Astrocyte (in vitro differentiated cells and primary cell): ENCODE data around the gene PLPPR3. TPM values are rescaled to one million over a fixed set of nuclear protein-coding genes. Genes with fewer than 3 reads are reported as not detected.

Experiments used
- DNase-seq: peaks from one replicate; pipeline ENCODE4 v3.0.0-alpha.2; 2010; ENCODE audit warnings: low read depth
- FAIRE-seq: peaks from 2 replicates; lab custom pipeline; 2011; peaks lifted over from hg19 to GRCh38; lab: Jason Lieb, UNC
- H2AFZ ChIP-seq: 2 replicates; pipeline ENCODE4 v1.6.0; 2012; ENCODE audit warnings: low read depth, low read length, inconsistent platforms
- H3K27ac ChIP-seq: 2 replicates; pipeline ENCODE4 v1.5.1; 2011; ENCODE audit warnings: low read depth, low read length, inconsistent platforms
- H3K27me3 ChIP-seq: 2 replicates; pipeline ENCODE4 v1.6.0; 2011; ENCODE audit warnings: low read length, inconsistent platforms; ENCODE audit not compliant: insufficient read depth
- H3K36me3 ChIP-seq: 2 replicates; pipeline ENCODE4 v1.5.1; 2011; ENCODE audit warnings: low read length, inconsistent platforms; ENCODE audit not compliant: insufficient read depth
- H3K4me1 ChIP-seq: 2 replicates; pipeline ENCODE4 v1.5.1; 2011; ENCODE audit warnings: low read length, inconsistent platforms; ENCODE audit not compliant: insufficient read depth
- H3K4me2 ChIP-seq: 2 replicates; pipeline ENCODE4 v1.6.0; 2012; ENCODE audit warnings: low read length, inconsistent platforms
- H3K4me3 ChIP-seq: 2 replicates; pipeline ENCODE4 v1.5.1; 2011; ENCODE audit warnings: low read depth, mild to moderate bottlenecking, low read length, inconsistent platforms; ENCODE audit not compliant: insufficient read depth
- H3K79me2 ChIP-seq: 2 replicates; pipeline ENCODE4 v1.6.0; 2012; ENCODE audit warnings: mild to moderate bottlenecking, low read length, inconsistent platforms; ENCODE audit not compliant: insufficient read depth
- H3K9ac ChIP-seq: 2 replicates; pipeline ENCODE4 v1.6.0; 2012; ENCODE audit warnings: mild to moderate bottlenecking, low read length, inconsistent platforms
- H3K9me3 ChIP-seq: 2 replicates; pipeline ENCODE4 v1.5.1; 2012; ENCODE audit warnings: low read depth, mild to moderate bottlenecking, low read length, inconsistent platforms; ENCODE audit not compliant: insufficient read depth
- H4K20me1 ChIP-seq: 2 replicates; pipeline ENCODE4 v1.6.0; 2012; ENCODE audit warnings: low read length, inconsistent platforms; ENCODE audit not compliant: insufficient read depth
- H3K27ac Mint-ChIP-seq: one replicate; pipeline ENCODE4 v1.8.0; 2021; ENCODE audit warnings: mild to moderate bottlenecking, mixed read lengths; ENCODE audit not compliant: unreplicated experiment
- H3K27me3 Mint-ChIP-seq: one replicate; pipeline ENCODE4 v1.8.0; 2021; ENCODE audit warnings: low read depth, mixed read lengths; ENCODE audit not compliant: unreplicated experiment
- H3K36me3 Mint-ChIP-seq: one replicate; pipeline ENCODE4 v1.8.0; 2021; ENCODE audit warnings: low read depth, mixed read lengths; ENCODE audit not compliant: unreplicated experiment
- H3K4me1 Mint-ChIP-seq: one replicate; pipeline ENCODE4 v1.8.0; 2021; ENCODE audit warnings: low read depth, mixed read lengths; ENCODE audit not compliant: unreplicated experiment
- H3K4me3 Mint-ChIP-seq: one replicate; pipeline ENCODE4 v1.8.0; 2021; ENCODE audit warnings: mild to moderate bottlenecking, moderate library complexity, mixed read lengths; ENCODE audit not compliant: unreplicated experiment
- H3K9me3 Mint-ChIP-seq: one replicate; pipeline ENCODE4 v1.8.0; 2021; ENCODE audit warnings: mild to moderate bottlenecking, mixed read lengths; ENCODE audit not compliant: unreplicated experiment
- CTCF ChIP-seq: IDR thresholded peaks from 2 replicates; pipeline ENCODE4 v1.5.1; 2011; ENCODE audit warnings: low read depth, mild to moderate bottlenecking, inconsistent platforms, low read length, moderate library complexity; ENCODE audit not compliant: insufficient read depth
- EZH2 ChIP-seq: IDR thresholded peaks from 2 replicates; pipeline ENCODE4 v1.6.1; 2012; ENCODE audit warnings: mild to moderate bottlenecking, low read length, inconsistent platforms; ENCODE audit not compliant: insufficient read depth
- total RNA-seq: library from RNA; stranded (reverse); gene quantifications from 2 replicates; pipeline ENCODE4 v1.2.1, GENCODE V29; 2021

PLPPR3 gene
- total RNA-seq, 1 donor from 2014 or later = 36.5 TPM

GRCh38 chr19:858868-859843 lies 37.4 kb upstream of the PLPPR3 start, which contains the start of gene CFD:
TSS of gene CFD (plus strand) at chr19:859664. CDS start at chr19:859690, 26 bp downstream.
- H3K4me3 Mint-ChIP-seq = peak within 1 kb of the TSS; percentile 34
- H3K27ac ChIP-seq = no peak within 1 kb of the TSS
- no peaks in the 10 kb centered on the region for H3K4me1 Mint-ChIP-seq
- FAIRE-seq = no peak
- peak within 1 kb of the TSS; percentile 60 for H3K4me2 ChIP-seq
- TF ChIP-seq CTCF = no peak
- peak; percentile 19 for TF ChIP-seq EZH2
- no peaks in the 10 kb centered on the region for H3K4me1 ChIP-seq
- no peak within 1 kb of the TSS for H3K9ac ChIP-seq
- peak within 1 kb of the TSS; percentile 47 for H2AFZ ChIP-seq
- H3K9me3 Mint-ChIP-seq = no peaks in the 10 kb centered on the region
- H3K4me3 ChIP-seq = peak within 1 kb of the TSS; percentile 10
- H3K27ac Mint-ChIP-seq = no peak within 1 kb of the TSS
- no peaks in the 10 kb centered on the region for H3K9me3 ChIP-seq
- peaks cover 13% of the 10 kb centered on the region for H3K27me3 Mint-ChIP-seq
- H3K36me3 ChIP-seq = no peaks in the 10 kb centered on the region
- no peaks in the 10 kb centered on the region for H3K36me3 Mint-ChIP-seq
- peaks cover 3% of the 10 kb centered on the region for H4K20me1 ChIP-seq
- no peak for DNase-seq
- H3K79me2 ChIP-seq = no peaks in the 10 kb centered on the region
- H3K27me3 ChIP-seq = peaks cover 3% of the 10 kb centered on the region

- Histone ChIP-seq H3K4me1 (no peaks in the 10 kb centered on the region), H3K9ac (no peak overlapping the region), H2AFZ (no peak overlapping the region), H3K36me3 (no peaks in the 10 kb centered on the region), H3K79me2 (no peaks in the 10 kb centered on the region), H3K27me3 (peaks cover 3% of the 10 kb centered on the region), H4K20me1 (peaks cover under 1% of the 10 kb centered on the region), H3K27ac (no peak overlapping the region), H3K9me3 (no peaks in the 10 kb centered on the region), H3K4me2 (no peak overlapping the region), H3K4me3 (no peak overlapping the region)
- DNase-seq (no peak), FAIRE-seq (no peak)
- Mint-ChIP-seq H3K9me3 (no peaks in the 10 kb centered on the region), H3K27ac (no peak overlapping the region), H3K4me1 (no peaks in the 10 kb centered on the region), H3K27me3 (peaks cover 13% of the 10 kb centered on the region), H3K4me3 (no peak overlapping the region), H3K36me3 (no peaks in the 10 kb centered on the region)
- TF ChIP-seq EZH2 = no peak
- TF ChIP-seq CTCF = no peak
Observed at GRCh38 chr19:858284-858683, 36.5 kb upstream of the PLPPR3 start.
